ENCODE data around the gene AREL1. TPM values are rescaled to one million over a fixed set of nuclear protein-coding genes. Genes with fewer than 3 reads are reported as not detected.

AREL1 gene
- total and polyA plus RNA-seq, 2 experiments from 2014 or later: 12.9 to 25.6 TPM

- H3F3A ChIP-seq (ENCODE audit: insufficient read depth): peaks cover 61% of the 10 kb centered on the region
- H3K79me2 ChIP-seq (ENCODE audit: insufficient read depth): peaks cover 43% of the 10 kb centered on the region
- WGBS, 2 experiments (ENCODE audit: low coverage in 1 of 2, low lambda C conversion rate in 2 of 2, missing lambda C conversion rate in 2 of 2): 73 to 80% methylated on average over 8 of the region's 8 CpGs
- no peaks in the 10 kb centered on the region for H3K9me2 ChIP-seq (ENCODE audit: insufficient read depth)
- no peaks in the 10 kb centered on the region for H3K9me3 ChIP-seq (ENCODE audit: low read depth)
- H4K20me1 ChIP-seq (ENCODE audit: insufficient read depth): no peaks in the 10 kb centered on the region
- H3K4me3 ChIP-seq: peak overlapping the region; percentile 67
- H2AFZ ChIP-seq: no peak overlapping the region
- no peaks in the 10 kb centered on the region for H3K27me3 ChIP-seq (replicated peaks; ENCODE audit: insufficient read depth)
- H3K4me1 ChIP-seq (ENCODE audit: insufficient read depth): peaks cover 71% of the 10 kb centered on the region
- TF ChIP-seq EZH2phosphoT487 (IDR thresholded peaks at IDR 0.05; ENCODE audit: insufficient read depth, low read depth) (no peak), EZH2 (IDR thresholded peaks at IDR 0.05; ENCODE audit: insufficient read depth, poor library complexity, severe bottlenecking) (no peak)
- DNase-seq: peak; percentile 64
- H3K4me2 ChIP-seq (ENCODE audit: unreplicated experiment): peak overlapping the region; percentile 84
- peak overlapping the region; percentile 57 for H3K9ac ChIP-seq
- peak overlapping the region; percentile 86 for H3K27ac ChIP-seq
- H3K36me3 ChIP-seq (ENCODE audit: low read depth): no peaks in the 10 kb centered on the region
- in situ Hi-C loops (cut with MboI): no loop called here
Measured at GRCh38 chr14:74614508-74615495, 98.1 kb downstream of the AREL1 start.

- H3K4me2 ChIP-seq (ENCODE audit: unreplicated experiment): peak overlapping the region; percentile 84
- no peak for DNase-seq
- peaks cover 55% of the 10 kb centered on the region for H3F3A ChIP-seq (ENCODE audit: insufficient read depth)
- TF ChIP-seq EZH2phosphoT487 (IDR thresholded peaks at IDR 0.05; ENCODE audit: insufficient read depth, low read depth) (no peak), EZH2 (IDR thresholded peaks at IDR 0.05; ENCODE audit: insufficient read depth, poor library complexity, severe bottlenecking) (no peak)
- in situ Hi-C loops (cut with MboI): no loop called here
- H3K27me3 ChIP-seq (replicated peaks; ENCODE audit: insufficient read depth): no peaks in the 10 kb centered on the region
- H4K20me1 ChIP-seq (ENCODE audit: insufficient read depth): no peaks in the 10 kb centered on the region
- no peaks in the 10 kb centered on the region for H3K9me3 ChIP-seq (ENCODE audit: low read depth)
- H2AFZ ChIP-seq: no peak overlapping the region
- H3K9me2 ChIP-seq (ENCODE audit: insufficient read depth): no peaks in the 10 kb centered on the region
- H3K27ac ChIP-seq: 0 out of 2 replicates have a peak overlapping the region, but pooled peaks have one; percentile 86
- no peaks in the 10 kb centered on the region for H3K36me3 ChIP-seq (ENCODE audit: low read depth)
- H3K79me2 ChIP-seq (ENCODE audit: insufficient read depth): peaks cover 58% of the 10 kb centered on the region
- peaks cover 69% of the 10 kb centered on the region for H3K4me1 ChIP-seq (ENCODE audit: insufficient read depth)
- 82 to 85% methylated on average over 16 of the region's 16 CpGs for WGBS, 2 experiments (ENCODE audit: low coverage in 1 of 2, low lambda C conversion rate in 2 of 2, missing lambda C conversion rate in 2 of 2)
- H3K4me3 ChIP-seq: peak overlapping the region; percentile 97
- H3K9ac ChIP-seq: 0 out of 2 replicates have a peak overlapping the region, but pooled peaks have one; percentile 9
Measured at GRCh38 chr14:74613211-74613914, 99.5 kb downstream of the AREL1 start.

GRCh38 chr14:74612350-74613021, 100.4 kb downstream of the AREL1 start:
- Histone ChIP-seq H3K9me2 (ENCODE audit: insufficient read depth) (no peaks in the 10 kb centered on the region), H3K9me3 (ENCODE audit: low read depth) (no peaks in the 10 kb centered on the region), H3K4me3 (peak overlapping the region; percentile 97), H3K79me2 (ENCODE audit: insufficient read depth) (peaks cover 67% of the 10 kb centered on the region), H3K36me3 (ENCODE audit: low read depth) (no peaks in the 10 kb centered on the region), H3K4me1 (ENCODE audit: insufficient read depth) (peaks cover 64% of the 10 kb centered on the region), H3K27ac (peak overlapping the region; percentile 48), H3K4me2 (ENCODE audit: unreplicated experiment) (peak overlapping the region; percentile 92), H3K9ac (peak overlapping the region; percentile 75), H4K20me1 (ENCODE audit: insufficient read depth) (no peaks in the 10 kb centered on the region), H3F3A (ENCODE audit: insufficient read depth) (peaks cover 49% of the 10 kb centered on the region), H3K27me3 (replicated peaks; ENCODE audit: insufficient read depth) (no peaks in the 10 kb centered on the region), H2AFZ (peak overlapping the region; percentile 83)
- in situ Hi-C loops (cut with MboI): no loop called here
- peak; percentile 94 for DNase-seq
- WGBS, 2 experiments (ENCODE audit: low coverage in 1 of 2, low lambda C conversion rate in 2 of 2, missing lambda C conversion rate in 2 of 2): 8 to 12% methylated on average over 25 to 53 of the region's 69 CpGs
- no peak for TF ChIP-seq EZH2phosphoT487 (IDR thresholded peaks at IDR 0.05; ENCODE audit: insufficient read depth, low read depth)
- no peak for TF ChIP-seq EZH2 (IDR thresholded peaks at IDR 0.05; ENCODE audit: insufficient read depth, poor library complexity, severe bottlenecking)
